Stimulated activated CD8-positive, alpha-beta memory T cell treated with anti-CD3 and anti-CD28 coated beads, Interleukin-4, amount 100 ng/mL, for 48 hours (primary cell): ENCODE data around the gene MBNL2.

Experiments used
- DNase-seq: peaks from one replicate; pipeline ENCODE4 v3.0.0-alpha.2; 2020

MBNL2 gene

GRCh38 chr13:97430296-97430695 is 208.2 kb downstream of the MBNL2 start:
- no peak for DNase-seq

GRCh38 chr13:97431171-97431764 is 209.1 kb downstream of the MBNL2 start:
- no peak for DNase-seq

GRCh38 chr13:97432232-97432916 is 210.2 kb downstream of the MBNL2 start:
- no peak for DNase-seq

GRCh38 chr13:97432917-97433726 is 211.0 kb downstream of the MBNL2 start:
- peak; percentile 99 for DNase-seq

- peak; percentile 91 for DNase-seq
Measured at GRCh38 chr13:97433727-97434396, 211.7 kb downstream of the MBNL2 start, which contains the start of gene RAP2A. Gene RAP2A, plus strand, starts transcription at chr13:97434169. Its CDS starts 302 bp downstream, at chr13:97434471.

GRCh38 chr13:97434397-97435201 is 212.5 kb downstream of the MBNL2 start:
- DNase-seq = peak; percentile 56

- DNase-seq = no peak
Measured at GRCh38 chr13:97435323-97435722, 213.2 kb downstream of the MBNL2 start.

- no peak for DNase-seq
Measured at GRCh38 chr13:97435794-97436193, 213.7 kb downstream of the MBNL2 start.

GRCh38 chr13:97436845-97437244 is 214.7 kb downstream of the MBNL2 start:
- DNase-seq = no peak

- no peak for DNase-seq
Measured at GRCh38 chr13:97437729-97438128, 215.6 kb downstream of the MBNL2 start.

- DNase-seq = no peak
Measured at GRCh38 chr13:97438856-97439595, 216.9 kb downstream of the MBNL2 start.

GRCh38 chr13:97440598-97441170 is 218.6 kb downstream of the MBNL2 start:
- DNase-seq = no peak

- no peak for DNase-seq
Measured at GRCh38 chr13:97441368-97441767, 219.2 kb downstream of the MBNL2 start.
